ENCODE results near the gene BMP8A. TPM values are rescaled to one million over a fixed set of nuclear protein-coding genes. Genes with fewer than 3 reads are reported as not detected.

Gene BMP8A
- polyA plus RNA-seq, 3 donors: not detected

- Histone ChIP-seq H3K36me3 (replicated peaks in 1 of 2; ENCODE audit: control insufficient read depth in 1 of 2, insufficient read depth in 2 of 2, low read length in 2 of 2) (no peaks in the 10 kb centered on the region), H3K4me1 (ENCODE audit: control insufficient read depth in 1 of 2, insufficient read depth in 2 of 2, low read length in 2 of 2) (peaks cover 5 to 7% of the 10 kb centered on the region in 2 donors), H4K20me1 (ENCODE audit: insufficient read depth, low read length) (no peaks in the 10 kb centered on the region), H3K4me3 (replicated peaks in 1 of 3; ENCODE audit: low read depth in 2 of 3, low read length in 3 of 3) (no peak overlapping the region), H3K27me3 (ENCODE audit: control insufficient read depth in 2 of 2, insufficient read depth in 2 of 2, low read length in 2 of 2) (peaks cover 0 to 20% of the 10 kb centered on the region in 2 donors), H3K79me2 (ENCODE audit: insufficient read depth, low read length) (no peaks in the 10 kb centered on the region), H3K9ac (ENCODE audit: insufficient read depth, low read length, poor library complexity, severe bottlenecking) (no peak overlapping the region), H2AFZ (ENCODE audit: insufficient read depth, low read depth, low read length, poor library complexity, severe bottlenecking) (no peak overlapping the region), H3K4me2 (replicated peaks; ENCODE audit: extremely low read depth, low read length, poor library complexity, severe bottlenecking) (no peak overlapping the region), H3K27ac (ENCODE audit: low read depth in 1 of 2, low read length in 2 of 2) (no peak overlapping the region), H3K9me3 (replicated peaks in 1 of 2; ENCODE audit: control insufficient read depth in 1 of 2, insufficient read depth in 1 of 2, low read length in 2 of 2) (no peaks in the 10 kb centered on the region)
- WGBS (ENCODE audit: insufficient coverage): 100% methylated on average over 5 of the region's 6 CpGs
- Mint-ChIP-seq H3K27ac (no peak overlapping the region), H3K4me1 (peaks cover 13% of the 10 kb centered on the region), H3K9me3 (no peaks in the 10 kb centered on the region), H3K36me3 (no peaks in the 10 kb centered on the region), H3K27me3 (ENCODE audit: low read depth in 3 of 3) (peaks cover 12 to 26% (median 18%) of the 10 kb centered on the region in 3 donors), H3K4me3 (no peak overlapping the region)
- TF ChIP-seq, protein P1, sequence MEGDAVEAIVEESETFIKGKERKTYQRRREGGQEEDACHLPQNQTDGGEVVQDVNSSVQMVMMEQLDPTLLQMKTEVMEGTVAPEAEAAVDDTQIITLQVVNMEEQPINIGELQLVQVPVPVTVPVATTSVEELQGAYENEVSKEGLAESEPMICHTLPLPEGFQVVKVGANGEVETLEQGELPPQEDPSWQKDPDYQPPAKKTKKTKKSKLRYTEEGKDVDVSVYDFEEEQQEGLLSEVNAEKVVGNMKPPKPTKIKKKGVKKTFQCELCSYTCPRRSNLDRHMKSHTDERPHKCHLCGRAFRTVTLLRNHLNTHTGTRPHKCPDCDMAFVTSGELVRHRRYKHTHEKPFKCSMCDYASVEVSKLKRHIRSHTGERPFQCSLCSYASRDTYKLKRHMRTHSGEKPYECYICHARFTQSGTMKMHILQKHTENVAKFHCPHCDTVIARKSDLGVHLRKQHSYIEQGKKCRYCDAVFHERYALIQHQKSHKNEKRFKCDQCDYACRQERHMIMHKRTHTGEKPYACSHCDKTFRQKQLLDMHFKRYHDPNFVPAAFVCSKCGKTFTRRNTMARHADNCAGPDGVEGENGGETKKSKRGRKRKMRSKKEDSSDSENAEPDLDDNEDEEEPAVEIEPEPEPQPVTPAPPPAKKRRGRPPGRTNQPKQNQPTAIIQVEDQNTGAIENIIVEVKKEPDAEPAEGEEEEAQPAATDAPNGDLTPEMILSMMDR (IDR thresholded peaks at IDR 0.05): no peak
- intact Hi-C loops (cut with micrococcal nuclease): no loop called here
- no peak for DNase-seq
These were observed 16.8 kb downstream of the BMP8A start for GRCh38 chr1:39508266-39508665.

- no peaks in the 10 kb centered on the region for H3K36me3 ChIP-seq (replicated peaks in 1 of 2; ENCODE audit: control insufficient read depth in 1 of 2, insufficient read depth in 2 of 2, low read length in 2 of 2)
- H3K27ac Mint-ChIP-seq: no peak overlapping the region
- H3K4me2 ChIP-seq (replicated peaks; ENCODE audit: extremely low read depth, low read length, poor library complexity, severe bottlenecking): no peak overlapping the region
- TF ChIP-seq, protein P1 (IDR thresholded peaks at IDR 0.05): no peak
- peaks cover 0 to 20% of the 10 kb centered on the region in 2 donors for H3K27me3 ChIP-seq (ENCODE audit: control insufficient read depth in 2 of 2, insufficient read depth in 2 of 2, low read length in 2 of 2)
- H4K20me1 ChIP-seq (ENCODE audit: insufficient read depth, low read length): no peaks in the 10 kb centered on the region
- WGBS (ENCODE audit: insufficient coverage): 47% methylated on average over 11 of the region's 11 CpGs
- H3K27ac ChIP-seq (ENCODE audit: low read depth in 1 of 2, low read length in 2 of 2): no peak overlapping the region
- H3K79me2 ChIP-seq (ENCODE audit: insufficient read depth, low read length): no peaks in the 10 kb centered on the region
- H3K4me1 Mint-ChIP-seq: peaks cover 13% of the 10 kb centered on the region
- peaks cover 12 to 27% (median 18%) of the 10 kb centered on the region in 3 donors for H3K27me3 Mint-ChIP-seq (ENCODE audit: low read depth in 3 of 3)
- intact Hi-C loops (cut with micrococcal nuclease): no loop called here
- peak overlapping the region in 1 of 2 donors; percentile 81 for H3K4me3 Mint-ChIP-seq
- H3K9ac ChIP-seq (ENCODE audit: insufficient read depth, low read length, poor library complexity, severe bottlenecking): no peak overlapping the region
- no peaks in the 10 kb centered on the region for H3K9me3 Mint-ChIP-seq
- no peak for DNase-seq
- H3K4me3 ChIP-seq (replicated peaks in 1 of 3; ENCODE audit: low read depth in 2 of 3, low read length in 3 of 3): no peak overlapping the region
- H3K4me1 ChIP-seq (ENCODE audit: control insufficient read depth in 1 of 2, insufficient read depth in 2 of 2, low read length in 2 of 2): peaks cover 5 to 7% of the 10 kb centered on the region in 2 donors
- H2AFZ ChIP-seq (ENCODE audit: insufficient read depth, low read depth, low read length, poor library complexity, severe bottlenecking): no peak overlapping the region
- H3K9me3 ChIP-seq (replicated peaks in 1 of 2; ENCODE audit: control insufficient read depth in 1 of 2, insufficient read depth in 1 of 2, low read length in 2 of 2): no peaks in the 10 kb centered on the region
- no peaks in the 10 kb centered on the region for H3K36me3 Mint-ChIP-seq
These were observed 17.4 kb downstream of the BMP8A start for GRCh38 chr1:39508857-39509305.

Data from CD14-positive monocyte (primary cell).